Sigmoid colon (tissue), 4 donors: ENCODE results near the gene ADNP2.

Experiments used
- POLR2AphosphoS5 ChIP-seq, 4 donors: sonication (generic); formaldehyde crosslinking; IDR thresholded peaks; one replicate each; pipeline ENCODE4 v1.6.1; 2017; ENCODE audit warnings: antibody characterized with exemption in 4 of 4
- TF ChIP-seq, protein P1 (sequence below), 4 experiments: fragments of 450-650 bp in 3 of 4; fragments of 200-600 bp in 1 of 4; IDR thresholded peaks; one replicate each; pipeline ENCODE4 v1.5.1; 2016 to 2019; ENCODE audit warnings: antibody characterized with exemption in 4 of 4, mild to moderate bottlenecking in 3 of 4, moderate library complexity in 2 of 4

GRCh38 chr18:80140455-80140985, 31.5 kb downstream of the ADNP2 start:
- TF ChIP-seq, protein P1, sequence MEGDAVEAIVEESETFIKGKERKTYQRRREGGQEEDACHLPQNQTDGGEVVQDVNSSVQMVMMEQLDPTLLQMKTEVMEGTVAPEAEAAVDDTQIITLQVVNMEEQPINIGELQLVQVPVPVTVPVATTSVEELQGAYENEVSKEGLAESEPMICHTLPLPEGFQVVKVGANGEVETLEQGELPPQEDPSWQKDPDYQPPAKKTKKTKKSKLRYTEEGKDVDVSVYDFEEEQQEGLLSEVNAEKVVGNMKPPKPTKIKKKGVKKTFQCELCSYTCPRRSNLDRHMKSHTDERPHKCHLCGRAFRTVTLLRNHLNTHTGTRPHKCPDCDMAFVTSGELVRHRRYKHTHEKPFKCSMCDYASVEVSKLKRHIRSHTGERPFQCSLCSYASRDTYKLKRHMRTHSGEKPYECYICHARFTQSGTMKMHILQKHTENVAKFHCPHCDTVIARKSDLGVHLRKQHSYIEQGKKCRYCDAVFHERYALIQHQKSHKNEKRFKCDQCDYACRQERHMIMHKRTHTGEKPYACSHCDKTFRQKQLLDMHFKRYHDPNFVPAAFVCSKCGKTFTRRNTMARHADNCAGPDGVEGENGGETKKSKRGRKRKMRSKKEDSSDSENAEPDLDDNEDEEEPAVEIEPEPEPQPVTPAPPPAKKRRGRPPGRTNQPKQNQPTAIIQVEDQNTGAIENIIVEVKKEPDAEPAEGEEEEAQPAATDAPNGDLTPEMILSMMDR (IDR thresholded peaks at IDR 0.05): no peak
- TF ChIP-seq POLR2AphosphoS5 (IDR thresholded peaks at IDR 0.05): no peak
